ENCODE measurements around the gene PRG2.

The PRG2 gene

DNA sequence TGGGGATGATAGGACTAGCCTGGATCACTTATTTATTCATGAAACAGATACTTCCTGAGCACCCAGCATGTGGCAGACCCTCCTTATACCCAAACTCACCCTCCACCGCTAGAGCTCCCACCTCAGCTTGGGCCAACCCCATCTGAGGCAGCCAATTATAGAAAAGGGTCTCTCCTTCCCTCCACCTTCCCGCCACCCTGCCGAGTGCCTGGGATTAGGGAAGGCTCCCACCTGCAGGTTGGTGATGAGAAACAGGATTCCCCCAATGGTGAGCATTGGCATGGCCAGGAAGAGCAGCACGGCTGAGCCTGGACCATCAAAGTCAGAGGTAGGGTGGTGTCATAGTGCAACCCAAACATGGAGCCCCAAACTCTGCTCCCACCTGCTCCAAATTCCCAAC lies 30.6 kb upstream of the PRG2 start:
- no peak overlapping the region for H3K4me3 ChIP-seq (ENCODE audit: low read depth in 1 of 5, low read length in 5 of 5)
- no peak overlapping the region for H3K27ac ChIP-seq (ENCODE audit: low read depth, low read length)
- no peak overlapping the region for H3K9ac ChIP-seq (ENCODE audit: low read length in 5 of 5)
- H3K9me3 ChIP-seq (ENCODE audit: control insufficient read depth in 5 of 5, low read length in 5 of 5): no peaks in the 10 kb centered on the region
- peaks cover 0 to 63% (median 48%) of the 10 kb centered on the region in 5 donors for H3K36me3 ChIP-seq (ENCODE audit: control insufficient read depth in 5 of 5, insufficient read depth in 5 of 5, low read length in 5 of 5)
- peaks cover 19 to 49% (median 39%) of the 10 kb centered on the region in 5 donors for H3K4me1 ChIP-seq (ENCODE audit: control insufficient read depth in 5 of 5, insufficient read depth in 5 of 5, low read length in 5 of 5)
- no peaks in the 10 kb centered on the region for H3K27me3 ChIP-seq (ENCODE audit: control insufficient read depth in 5 of 5, insufficient read depth in 4 of 5, low read length in 5 of 5)

DNA sequence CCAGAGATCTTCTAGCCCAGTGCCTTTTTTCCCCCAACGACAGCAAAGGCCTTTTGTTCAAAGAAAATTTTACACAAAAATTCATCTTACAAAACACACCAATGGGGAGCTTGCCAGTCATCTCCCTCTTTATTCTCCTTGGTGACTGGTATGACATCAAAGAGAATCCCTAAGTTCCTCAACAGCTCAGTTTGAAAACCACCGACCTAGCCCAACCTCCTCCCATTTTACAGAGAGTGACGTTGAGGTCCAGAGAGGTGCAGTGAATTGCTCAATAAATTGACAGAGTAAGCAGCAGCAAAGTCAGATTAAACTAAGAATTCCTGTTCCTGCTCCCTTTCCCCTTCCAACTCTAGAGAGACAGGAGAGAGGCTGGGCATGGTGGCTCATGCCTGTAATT lies 28.7 kb upstream of the PRG2 start:
- Histone ChIP-seq H3K9ac (ENCODE audit: low read length in 5 of 5) (no peak overlapping the region), H3K27me3 (ENCODE audit: control insufficient read depth in 5 of 5, insufficient read depth in 4 of 5, low read length in 5 of 5) (no peaks in the 10 kb centered on the region), H3K9me3 (ENCODE audit: control insufficient read depth in 5 of 5, low read length in 5 of 5) (no peaks in the 10 kb centered on the region), H3K27ac (ENCODE audit: low read depth, low read length) (no peak overlapping the region), H3K4me1 (ENCODE audit: control insufficient read depth in 5 of 5, insufficient read depth in 5 of 5, low read length in 5 of 5) (peaks cover 8 to 33% (median 22%) of the 10 kb centered on the region in 5 donors), H3K36me3 (ENCODE audit: control insufficient read depth in 5 of 5, insufficient read depth in 5 of 5, low read length in 5 of 5) (peaks cover 3 to 80% (median 63%) of the 10 kb centered on the region in 5 donors), H3K4me3 (ENCODE audit: low read depth in 1 of 5, low read length in 5 of 5) (no peak overlapping the region)

DNA sequence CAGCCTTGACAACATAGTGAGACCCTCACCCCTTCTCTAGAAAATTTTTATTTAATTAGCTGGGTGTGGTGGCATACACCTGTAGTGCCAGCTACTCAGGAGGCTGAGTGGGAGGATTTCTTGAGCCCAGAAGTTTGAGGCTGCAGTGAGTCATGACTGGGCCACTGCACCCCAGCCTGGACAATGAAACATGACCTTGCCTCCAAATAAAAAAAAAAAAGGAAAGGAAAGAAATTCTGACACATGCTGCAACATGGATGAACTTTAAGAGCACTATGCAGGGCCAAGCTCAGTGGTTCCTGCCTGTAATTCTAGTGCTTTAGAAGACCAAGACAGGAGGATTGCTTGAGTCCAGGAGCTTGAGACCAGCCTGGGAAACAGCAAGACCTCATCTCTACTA lies 27.7 kb upstream of the PRG2 start:
- Histone ChIP-seq H3K9me3 (ENCODE audit: control insufficient read depth in 5 of 5, low read length in 5 of 5) (no peaks in the 10 kb centered on the region), H3K4me1 (ENCODE audit: control insufficient read depth in 5 of 5, insufficient read depth in 5 of 5, low read length in 5 of 5) (peaks cover 4 to 35% (median 20%) of the 10 kb centered on the region in 5 donors), H3K4me3 (ENCODE audit: low read depth in 1 of 5, low read length in 5 of 5) (no peak overlapping the region), H3K27me3 (ENCODE audit: control insufficient read depth in 5 of 5, insufficient read depth in 4 of 5, low read length in 5 of 5) (no peaks in the 10 kb centered on the region), H3K36me3 (ENCODE audit: control insufficient read depth in 5 of 5, insufficient read depth in 5 of 5, low read length in 5 of 5) (peaks cover 6 to 84% (median 69%) of the 10 kb centered on the region in 5 donors), H3K27ac (ENCODE audit: low read depth, low read length) (no peak overlapping the region), H3K9ac (ENCODE audit: low read length in 5 of 5) (no peak overlapping the region)

DNA sequence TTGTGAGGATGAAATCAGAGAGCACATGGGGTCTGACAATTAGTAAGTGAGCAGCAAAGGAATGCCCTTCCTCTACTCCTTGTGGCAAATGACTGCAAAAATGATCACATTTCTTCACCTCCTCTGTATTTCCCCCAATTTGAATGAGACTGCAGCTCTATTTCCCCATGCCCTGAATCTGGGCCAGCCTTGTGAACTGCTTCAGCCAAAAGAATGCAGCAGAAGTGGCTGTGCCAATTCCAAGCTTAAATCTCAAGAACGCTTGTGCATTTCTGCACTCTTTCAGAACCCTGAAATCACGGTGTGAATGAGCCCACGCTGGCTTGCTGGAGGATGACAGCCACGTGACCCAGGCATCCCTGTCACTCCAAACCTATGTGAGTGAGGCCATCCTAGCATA lies 26.6 kb upstream of the PRG2 start:
- no peak overlapping the region for H3K9ac ChIP-seq (ENCODE audit: low read length in 5 of 5)
- H3K36me3 ChIP-seq (ENCODE audit: control insufficient read depth in 5 of 5, insufficient read depth in 5 of 5, low read length in 5 of 5): peaks cover 10 to 80% (median 65%) of the 10 kb centered on the region in 5 donors
- peaks cover 4 to 36% (median 20%) of the 10 kb centered on the region in 5 donors for H3K4me1 ChIP-seq (ENCODE audit: control insufficient read depth in 5 of 5, insufficient read depth in 5 of 5, low read length in 5 of 5)
- H3K27ac ChIP-seq (ENCODE audit: low read depth, low read length): peak overlapping the region; percentile 34
- H3K9me3 ChIP-seq (ENCODE audit: control insufficient read depth in 5 of 5, low read length in 5 of 5): no peaks in the 10 kb centered on the region
- no peaks in the 10 kb centered on the region for H3K27me3 ChIP-seq (ENCODE audit: control insufficient read depth in 5 of 5, insufficient read depth in 4 of 5, low read length in 5 of 5)
- H3K4me3 ChIP-seq (ENCODE audit: low read depth in 1 of 5, low read length in 5 of 5): no peak overlapping the region

DNA sequence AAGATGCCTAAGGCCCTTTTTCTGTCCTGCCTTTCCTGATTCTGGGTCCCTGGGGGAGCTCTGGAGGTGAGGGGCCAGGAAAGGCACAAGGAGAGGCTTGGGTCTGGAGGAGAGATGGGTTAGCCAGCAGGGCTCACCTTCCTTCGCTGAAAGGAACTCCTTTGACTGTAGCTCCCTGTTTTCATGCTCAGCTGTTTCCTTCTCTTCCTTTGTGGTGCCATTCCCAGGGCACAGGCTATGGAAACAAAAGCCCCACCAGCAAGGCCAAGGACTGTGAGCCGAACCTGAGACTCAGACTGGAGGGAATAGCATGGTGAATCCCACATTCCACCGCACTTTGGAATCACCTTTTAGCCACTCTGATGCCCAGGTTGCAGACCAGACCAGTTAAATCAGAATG lies 26.0 kb upstream of the PRG2 start:
- H3K27me3 ChIP-seq (ENCODE audit: control insufficient read depth in 5 of 5, insufficient read depth in 4 of 5, low read length in 5 of 5): no peaks in the 10 kb centered on the region
- H3K4me1 ChIP-seq (ENCODE audit: control insufficient read depth in 5 of 5, insufficient read depth in 5 of 5, low read length in 5 of 5): peaks cover 4 to 36% (median 20%) of the 10 kb centered on the region in 5 donors
- H3K27ac ChIP-seq (ENCODE audit: low read depth, low read length): peak overlapping the region; percentile 34
- H3K9me3 ChIP-seq (ENCODE audit: control insufficient read depth in 5 of 5, low read length in 5 of 5): no peaks in the 10 kb centered on the region
- no peak overlapping the region for H3K9ac ChIP-seq (ENCODE audit: low read length in 5 of 5)
- peaks cover 10 to 80% (median 65%) of the 10 kb centered on the region in 5 donors for H3K36me3 ChIP-seq (ENCODE audit: control insufficient read depth in 5 of 5, insufficient read depth in 5 of 5, low read length in 5 of 5)
- no peak overlapping the region for H3K4me3 ChIP-seq (ENCODE audit: low read depth in 1 of 5, low read length in 5 of 5)

DNA sequence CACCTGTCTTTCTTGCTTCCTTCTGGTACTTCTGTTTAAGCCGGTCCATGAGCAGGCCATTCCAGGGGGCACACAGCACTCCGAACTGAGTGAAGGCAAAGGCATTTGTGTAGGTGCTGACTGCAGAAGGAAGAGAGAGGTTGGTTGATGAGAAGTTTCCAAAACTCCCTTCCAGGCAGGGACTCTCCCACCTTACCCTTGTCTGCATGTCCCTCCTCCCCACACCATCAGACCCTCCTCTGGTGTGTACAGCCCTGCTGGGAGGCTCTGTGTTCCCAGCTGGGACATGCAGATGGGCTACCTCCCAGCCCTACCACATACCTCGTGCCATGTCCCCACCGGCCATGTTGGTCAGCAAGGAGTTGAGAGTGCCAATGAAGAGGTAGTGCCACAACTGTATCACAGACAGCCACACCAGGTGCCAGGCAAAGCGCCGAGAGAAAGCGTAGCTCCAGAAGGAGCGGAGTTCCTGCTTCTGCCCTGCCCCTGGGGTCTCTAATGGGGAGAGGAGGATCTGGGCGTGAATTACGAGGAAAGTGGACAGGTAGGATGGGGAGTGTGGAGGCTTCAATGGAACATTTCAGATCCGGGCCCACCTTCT lies 24.3 kb upstream of the PRG2 start:
- Histone ChIP-seq H3K36me3 (ENCODE audit: control insufficient read depth in 5 of 5, insufficient read depth in 5 of 5, low read length in 5 of 5) (peaks cover 10 to 74% (median 58%) of the 10 kb centered on the region in 5 donors), H3K4me3 (ENCODE audit: low read depth in 1 of 5, low read length in 5 of 5) (no peak overlapping the region), H3K9me3 (ENCODE audit: control insufficient read depth in 5 of 5, low read length in 5 of 5) (no peaks in the 10 kb centered on the region), H3K9ac (ENCODE audit: low read length in 5 of 5) (no peak overlapping the region), H3K4me1 (ENCODE audit: control insufficient read depth in 5 of 5, insufficient read depth in 5 of 5, low read length in 5 of 5) (peaks cover 4 to 38% (median 20%) of the 10 kb centered on the region in 5 donors), H3K27ac (ENCODE audit: low read depth, low read length) (no peak overlapping the region), H3K27me3 (ENCODE audit: control insufficient read depth in 5 of 5, insufficient read depth in 4 of 5, low read length in 5 of 5) (no peaks in the 10 kb centered on the region)

DNA sequence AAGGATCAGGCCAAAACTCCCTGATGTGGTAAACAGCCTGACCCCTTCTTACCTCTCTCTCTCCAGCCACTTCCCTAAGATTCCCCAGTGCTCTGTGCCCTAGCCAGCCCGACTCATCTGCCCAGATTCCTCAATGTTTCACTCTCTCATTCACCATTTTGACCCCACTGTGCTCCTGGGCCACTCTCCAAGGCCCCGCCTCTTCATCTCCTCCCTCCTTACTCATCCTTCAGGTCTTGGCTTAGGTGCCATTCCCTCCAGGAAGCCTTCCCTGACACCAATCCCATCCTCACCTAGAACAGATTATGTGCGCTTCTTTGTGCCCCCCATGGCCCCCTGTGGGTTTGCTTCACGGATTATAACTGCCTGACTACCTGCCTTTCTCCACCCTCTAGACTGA lies 23.2 kb upstream of the PRG2 start:
- H3K4me1 ChIP-seq (ENCODE audit: control insufficient read depth in 5 of 5, insufficient read depth in 5 of 5, low read length in 5 of 5): peaks cover 4 to 38% (median 20%) of the 10 kb centered on the region in 5 donors
- no peaks in the 10 kb centered on the region for H3K9me3 ChIP-seq (ENCODE audit: control insufficient read depth in 5 of 5, low read length in 5 of 5)
- H3K4me3 ChIP-seq (ENCODE audit: low read depth in 1 of 5, low read length in 5 of 5): no peak overlapping the region
- no peak overlapping the region for H3K9ac ChIP-seq (ENCODE audit: low read length in 5 of 5)
- H3K27me3 ChIP-seq (ENCODE audit: control insufficient read depth in 5 of 5, insufficient read depth in 4 of 5, low read length in 5 of 5): no peaks in the 10 kb centered on the region
- peaks cover 10 to 75% (median 64%) of the 10 kb centered on the region in 5 donors for H3K36me3 ChIP-seq (ENCODE audit: control insufficient read depth in 5 of 5, insufficient read depth in 5 of 5, low read length in 5 of 5)
- H3K27ac ChIP-seq (ENCODE audit: low read depth, low read length): peak overlapping the region; percentile 24

DNA sequence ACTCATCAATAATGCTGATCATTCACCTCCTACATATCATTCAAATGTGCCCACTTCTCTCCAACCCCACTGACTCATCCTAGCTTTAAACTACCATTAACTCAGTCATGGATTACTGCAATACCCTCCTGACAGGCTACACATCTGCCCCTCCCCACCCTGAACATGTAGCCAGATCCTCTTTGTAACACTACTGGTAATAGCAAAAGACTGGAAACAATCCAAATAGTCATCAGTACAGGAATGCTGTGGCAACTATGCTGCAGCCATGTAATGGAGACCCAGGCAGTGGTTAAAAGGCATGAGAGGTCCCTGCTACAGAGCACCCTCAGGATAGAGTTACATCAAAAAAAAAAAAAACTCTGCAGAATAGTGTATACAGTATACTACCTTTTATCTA lies 19.8 kb upstream of the PRG2 start:
- no peak overlapping the region for H3K4me3 ChIP-seq (ENCODE audit: low read depth in 1 of 5, low read length in 5 of 5)
- H3K4me1 ChIP-seq (ENCODE audit: control insufficient read depth in 5 of 5, insufficient read depth in 5 of 5, low read length in 5 of 5): peaks cover 10 to 40% (median 19%) of the 10 kb centered on the region in 5 donors
- H3K27ac ChIP-seq (ENCODE audit: low read depth, low read length): no peak overlapping the region
- H3K36me3 ChIP-seq (ENCODE audit: control insufficient read depth in 5 of 5, insufficient read depth in 5 of 5, low read length in 5 of 5): peaks cover 15 to 66% (median 55%) of the 10 kb centered on the region in 5 donors
- no peaks in the 10 kb centered on the region for H3K27me3 ChIP-seq (ENCODE audit: control insufficient read depth in 5 of 5, insufficient read depth in 4 of 5, low read length in 5 of 5)
- H3K9me3 ChIP-seq (ENCODE audit: control insufficient read depth in 5 of 5, low read length in 5 of 5): no peaks in the 10 kb centered on the region
- H3K9ac ChIP-seq (ENCODE audit: low read length in 5 of 5): peak overlapping the region in 1 of 5 donors; percentile 48

DNA sequence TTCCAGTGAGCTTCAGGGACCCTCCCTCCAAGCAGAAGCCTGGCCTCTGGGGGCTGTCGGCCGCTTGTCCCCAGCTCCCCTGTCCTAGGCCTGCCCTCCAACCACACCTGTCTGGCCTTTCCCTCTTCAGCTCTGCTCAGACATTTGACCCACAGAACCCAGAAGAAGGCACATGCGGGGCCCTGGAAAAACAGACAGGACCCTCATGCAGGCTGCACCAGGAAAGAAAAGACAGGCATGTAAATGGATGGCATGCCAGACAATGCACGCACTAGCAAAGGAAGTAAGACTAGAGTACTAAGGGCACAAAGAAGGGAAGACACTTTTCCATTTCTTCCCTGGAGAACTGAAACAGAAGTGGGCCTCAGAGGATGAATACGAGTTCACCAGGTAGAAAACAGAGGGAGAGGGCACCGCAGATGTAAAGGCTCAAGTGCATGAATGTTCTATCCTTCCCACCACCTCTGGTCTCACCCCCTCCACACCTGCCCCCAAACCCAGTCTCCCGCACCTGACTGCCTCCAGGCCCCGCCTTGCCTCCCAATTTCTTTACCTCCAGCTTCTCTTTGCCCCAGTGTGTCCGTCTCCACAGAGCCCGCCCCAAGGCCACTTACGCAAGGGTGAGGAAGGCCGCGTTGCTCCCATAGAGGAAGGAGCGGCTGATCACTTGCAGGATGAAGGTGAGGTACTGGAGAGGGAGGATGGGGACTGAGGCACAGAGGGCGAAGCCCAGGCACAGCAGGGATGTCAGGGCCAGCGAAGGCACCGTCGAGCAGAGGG lies 19.1 kb upstream of the PRG2 start:
- no peak overlapping the region for H3K27ac ChIP-seq (ENCODE audit: low read depth, low read length)
- no peaks in the 10 kb centered on the region for H3K9me3 ChIP-seq (ENCODE audit: control insufficient read depth in 5 of 5, low read length in 5 of 5)
- peaks cover 10 to 41% (median 19%) of the 10 kb centered on the region in 5 donors for H3K4me1 ChIP-seq (ENCODE audit: control insufficient read depth in 5 of 5, insufficient read depth in 5 of 5, low read length in 5 of 5)
- H3K4me3 ChIP-seq (ENCODE audit: low read depth in 1 of 5, low read length in 5 of 5): no peak overlapping the region
- H3K9ac ChIP-seq (ENCODE audit: low read length in 5 of 5): no peak overlapping the region
- peaks cover 14 to 60% (median 47%) of the 10 kb centered on the region in 5 donors for H3K36me3 ChIP-seq (ENCODE audit: control insufficient read depth in 5 of 5, insufficient read depth in 5 of 5, low read length in 5 of 5)
- H3K27me3 ChIP-seq (ENCODE audit: control insufficient read depth in 5 of 5, insufficient read depth in 4 of 5, low read length in 5 of 5): no peaks in the 10 kb centered on the region

DNA sequence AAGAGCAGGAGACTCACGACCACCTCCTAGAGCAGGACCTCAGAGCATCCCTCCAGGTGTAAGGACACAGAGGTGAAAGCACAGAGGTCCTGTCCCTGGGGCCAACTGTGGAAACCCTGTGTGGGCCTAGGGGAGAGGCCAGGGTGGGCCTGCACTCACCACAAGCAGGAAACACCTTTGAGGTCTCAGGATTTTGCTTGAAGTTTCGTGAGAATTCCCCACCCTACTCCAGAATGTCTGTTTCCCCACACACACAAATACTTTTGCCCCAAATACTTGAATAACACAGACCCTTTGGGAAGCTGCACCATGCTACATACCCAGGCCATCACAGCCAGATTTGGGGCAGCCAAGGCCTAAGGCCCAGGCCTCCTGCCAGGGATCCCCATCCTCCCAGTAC lies 18.3 kb upstream of the PRG2 start:
- Histone ChIP-seq H3K27me3 (ENCODE audit: control insufficient read depth in 5 of 5, insufficient read depth in 4 of 5, low read length in 5 of 5) (no peaks in the 10 kb centered on the region), H3K4me1 (ENCODE audit: control insufficient read depth in 5 of 5, insufficient read depth in 5 of 5, low read length in 5 of 5) (peaks cover 10 to 38% (median 17%) of the 10 kb centered on the region in 5 donors), H3K9ac (ENCODE audit: low read length in 5 of 5) (no peak overlapping the region), H3K36me3 (ENCODE audit: control insufficient read depth in 5 of 5, insufficient read depth in 5 of 5, low read length in 5 of 5) (peaks cover 14 to 53% (median 42%) of the 10 kb centered on the region in 5 donors), H3K9me3 (ENCODE audit: control insufficient read depth in 5 of 5, low read length in 5 of 5) (no peaks in the 10 kb centered on the region), H3K27ac (ENCODE audit: low read depth, low read length) (no peak overlapping the region), H3K4me3 (ENCODE audit: low read depth in 1 of 5, low read length in 5 of 5) (no peak overlapping the region)
